ENCODE data around the gene KLHL2.
A peak's percentile ranks its signal among the peaks of the same experiment; 100 is the strongest.

KLHL2 gene

DNA sequence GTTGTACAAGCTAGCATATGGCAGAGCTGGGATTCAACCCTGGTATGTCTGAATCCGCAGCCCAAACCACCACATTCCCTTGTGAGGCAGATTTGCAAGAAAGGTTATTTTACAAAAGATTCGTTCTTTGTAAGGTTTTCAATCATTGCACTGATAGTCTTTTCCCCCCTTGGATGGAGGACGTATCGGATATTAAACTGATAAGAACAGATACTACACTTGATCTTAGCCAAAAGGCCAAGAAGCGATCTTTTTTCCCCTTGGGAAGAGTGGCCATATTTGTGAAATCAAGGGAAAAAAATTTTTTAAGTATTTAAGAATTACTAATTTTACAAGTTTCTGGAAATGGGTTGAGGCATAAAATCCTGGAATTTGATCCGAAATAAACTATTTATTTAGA lies 85.7 kb downstream of the KLHL2 start:
- H2BK5ac ChIP-seq (ENCODE audit: low read length) = no peak overlapping the region
- H3K18ac ChIP-seq (ENCODE audit: low read length) = no peak overlapping the region
- no peak overlapping the region for H3K9ac ChIP-seq (ENCODE audit: low read length)
- no peaks in the 10 kb centered on the region for H3K36me3 ChIP-seq (ENCODE audit: control insufficient read depth, insufficient read depth, low read length)
- no peak overlapping the region for H2BK120ac ChIP-seq (ENCODE audit: low read depth, low read length)
- H3K4me2 ChIP-seq (ENCODE audit: low read length) = no peak overlapping the region
- H3K27ac ChIP-seq (ENCODE audit: low read depth, low read length) = no peak overlapping the region
- H4K5ac ChIP-seq (ENCODE audit: low read length) = no peak overlapping the region
- no peak overlapping the region for H3K4ac ChIP-seq (ENCODE audit: low read depth, low read length)
- no peak overlapping the region for H2BK15ac ChIP-seq (replicated peaks; ENCODE audit: low read depth)
- no peak overlapping the region for H3K56ac ChIP-seq (ENCODE audit: low read length)
- H3K23ac ChIP-seq (ENCODE audit: low read length) = no peak overlapping the region
- no CpG with 5 or more reads among the region's 6 CpGs for WGBS (ENCODE audit: extremely low coverage, insufficient coverage, low lambda C conversion rate)
- DNase-seq = peak; percentile 85
- no peaks in the 10 kb centered on the region for H3K4me1 ChIP-seq (ENCODE audit: control insufficient read depth, low read depth, low read length)
- no peaks in the 10 kb centered on the region for H3K27me3 ChIP-seq (ENCODE audit: insufficient read depth, low read length, poor library complexity)
- no peaks in the 10 kb centered on the region for H3K79me2 ChIP-seq (ENCODE audit: control insufficient read depth, insufficient read depth, low read length)
- H3K4me3 ChIP-seq (ENCODE audit: low read length) = no peak overlapping the region
- no peak overlapping the region for H2AK5ac ChIP-seq (ENCODE audit: low read length)
- no peak overlapping the region for H4K8ac ChIP-seq (ENCODE audit: low read depth, low read length)
- H3K79me1 ChIP-seq (ENCODE audit: low read length) = no peaks in the 10 kb centered on the region

DNA sequence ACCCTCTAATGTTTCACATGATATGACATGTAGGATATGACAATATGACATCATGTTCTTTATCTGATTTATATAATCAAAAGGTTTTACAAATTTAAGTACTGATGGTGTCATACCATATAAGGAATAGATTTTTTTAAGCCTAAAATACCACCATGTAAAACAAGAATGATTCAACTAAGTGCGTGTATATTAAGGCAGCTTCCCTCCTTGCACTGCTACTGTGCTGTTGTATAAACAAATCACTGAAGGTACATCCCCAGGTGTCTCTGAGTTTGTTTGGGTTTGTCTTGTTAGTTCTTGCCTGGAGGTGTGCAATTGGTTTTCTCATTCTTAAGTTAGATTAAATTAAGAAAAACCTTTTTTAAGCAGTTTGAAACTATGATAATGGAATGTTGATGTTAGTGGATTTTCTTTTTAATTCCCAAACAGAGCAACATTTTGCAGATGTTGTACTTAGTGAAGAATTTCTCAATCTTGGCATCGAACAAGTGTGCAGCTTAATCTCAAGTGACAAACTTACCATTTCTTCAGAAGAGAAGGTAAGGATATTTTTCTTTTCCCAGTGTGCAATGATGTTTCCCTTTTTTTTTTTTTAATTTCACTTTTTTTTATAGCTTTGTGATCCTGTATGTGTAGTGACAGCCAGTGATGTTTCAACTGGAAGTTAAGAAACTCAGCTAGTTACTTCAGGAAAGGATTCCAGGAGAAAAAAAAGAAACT lies 86.7 kb downstream of the KLHL2 start:
- Histone ChIP-seq H2BK120ac (ENCODE audit: low read depth, low read length) (no peak overlapping the region), H3K27ac (ENCODE audit: low read depth, low read length) (no peak overlapping the region), H3K9ac (ENCODE audit: low read length) (no peak overlapping the region), H3K4me2 (ENCODE audit: low read length) (no peak overlapping the region), H3K79me1 (ENCODE audit: low read length) (no peaks in the 10 kb centered on the region), H4K8ac (ENCODE audit: low read depth, low read length) (no peak overlapping the region), H3K23ac (ENCODE audit: low read length) (no peak overlapping the region), H4K5ac (ENCODE audit: low read length) (no peak overlapping the region), H3K56ac (ENCODE audit: low read length) (no peak overlapping the region), H3K18ac (ENCODE audit: low read length) (no peak overlapping the region), H3K4ac (ENCODE audit: low read depth, low read length) (no peak overlapping the region), H3K79me2 (ENCODE audit: control insufficient read depth, insufficient read depth, low read length) (no peaks in the 10 kb centered on the region), H3K36me3 (ENCODE audit: control insufficient read depth, insufficient read depth, low read length) (no peaks in the 10 kb centered on the region), H2BK5ac (ENCODE audit: low read length) (no peak overlapping the region), H3K27me3 (ENCODE audit: insufficient read depth, low read length, poor library complexity) (no peaks in the 10 kb centered on the region), H2BK15ac (replicated peaks; ENCODE audit: low read depth) (no peak overlapping the region), H2AK5ac (ENCODE audit: low read length) (no peak overlapping the region), H3K4me3 (ENCODE audit: low read length) (no peak overlapping the region), H3K4me1 (ENCODE audit: control insufficient read depth, low read depth, low read length) (no peaks in the 10 kb centered on the region)
- DNase-seq = no peak
- WGBS (ENCODE audit: extremely low coverage, insufficient coverage, low lambda C conversion rate) = no CpG with 5 or more reads among the region's 2 CpGs

DNA sequence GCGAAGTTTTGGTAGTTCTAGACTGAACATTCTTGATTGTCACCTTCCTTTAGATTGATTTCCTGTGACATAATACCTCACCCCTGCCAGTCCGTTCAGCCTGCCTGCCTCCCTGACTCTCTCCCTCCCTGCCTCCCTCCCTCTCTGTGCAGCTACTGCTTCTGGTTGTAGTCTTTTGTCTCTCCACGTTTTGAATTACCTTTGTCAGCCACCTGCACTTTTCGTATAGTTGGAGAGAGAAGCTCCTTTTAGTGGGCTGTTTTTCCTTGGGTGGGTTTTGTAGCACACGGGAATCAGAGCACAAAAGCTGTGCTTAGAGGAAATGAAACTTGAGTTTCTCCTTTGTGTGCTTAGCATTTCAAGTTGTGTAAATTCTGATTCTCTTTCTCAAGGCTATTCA lies 87.5 kb downstream of the KLHL2 start:
- Histone ChIP-seq H3K36me3 (ENCODE audit: control insufficient read depth, insufficient read depth, low read length) (no peaks in the 10 kb centered on the region), H2BK15ac (replicated peaks; ENCODE audit: low read depth) (no peak overlapping the region), H3K27me3 (ENCODE audit: insufficient read depth, low read length, poor library complexity) (no peaks in the 10 kb centered on the region), H3K4me3 (ENCODE audit: low read length) (no peak overlapping the region), H3K56ac (ENCODE audit: low read length) (no peak overlapping the region), H3K4me1 (ENCODE audit: control insufficient read depth, low read depth, low read length) (no peaks in the 10 kb centered on the region), H4K5ac (ENCODE audit: low read length) (no peak overlapping the region), H2AK5ac (ENCODE audit: low read length) (no peak overlapping the region), H4K8ac (ENCODE audit: low read depth, low read length) (no peak overlapping the region), H3K9ac (ENCODE audit: low read length) (no peak overlapping the region), H2BK5ac (ENCODE audit: low read length) (no peak overlapping the region), H3K27ac (ENCODE audit: low read depth, low read length) (no peak overlapping the region), H3K23ac (ENCODE audit: low read length) (no peak overlapping the region), H3K79me2 (ENCODE audit: control insufficient read depth, insufficient read depth, low read length) (no peaks in the 10 kb centered on the region), H2BK120ac (ENCODE audit: low read depth, low read length) (no peak overlapping the region), H3K79me1 (ENCODE audit: low read length) (no peaks in the 10 kb centered on the region), H3K18ac (ENCODE audit: low read length) (no peak overlapping the region), H3K4me2 (ENCODE audit: low read length) (no peak overlapping the region), H3K4ac (ENCODE audit: low read depth, low read length) (no peak overlapping the region)
- WGBS (ENCODE audit: extremely low coverage, insufficient coverage, low lambda C conversion rate) = no CpG with 5 or more reads among the region's 5 CpGs
- no peak for DNase-seq

DNA sequence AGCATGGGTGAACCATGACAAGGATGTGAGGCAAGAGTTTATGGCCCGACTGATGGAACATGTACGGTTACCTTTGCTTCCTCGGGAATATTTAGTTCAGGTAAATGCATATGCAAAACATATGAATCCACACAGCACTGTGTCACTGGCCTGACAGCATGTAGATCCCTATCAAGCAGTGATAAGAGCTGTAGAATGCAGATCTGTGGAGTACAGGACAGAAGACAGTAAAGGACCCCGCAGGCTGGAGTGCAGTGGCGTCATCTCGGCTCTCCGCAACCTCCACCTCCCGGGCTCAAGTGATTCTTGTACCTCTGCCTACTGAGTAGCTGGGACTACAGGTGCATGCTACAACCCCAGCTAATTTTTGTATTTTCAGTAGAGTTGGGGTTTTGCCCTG lies 90.3 kb downstream of the KLHL2 start:
- Histone ChIP-seq H3K4me3 (ENCODE audit: low read length) (no peak overlapping the region), H3K23ac (ENCODE audit: low read length) (no peak overlapping the region), H3K18ac (ENCODE audit: low read length) (no peak overlapping the region), H3K4ac (ENCODE audit: low read depth, low read length) (no peak overlapping the region), H2BK15ac (replicated peaks; ENCODE audit: low read depth) (no peak overlapping the region), H3K27ac (ENCODE audit: low read depth, low read length) (no peak overlapping the region), H3K79me1 (ENCODE audit: low read length) (no peaks in the 10 kb centered on the region), H3K9ac (ENCODE audit: low read length) (no peak overlapping the region), H3K79me2 (ENCODE audit: control insufficient read depth, insufficient read depth, low read length) (no peaks in the 10 kb centered on the region), H4K8ac (ENCODE audit: low read depth, low read length) (no peak overlapping the region), H3K56ac (ENCODE audit: low read length) (no peak overlapping the region), H3K36me3 (ENCODE audit: control insufficient read depth, insufficient read depth, low read length) (no peaks in the 10 kb centered on the region), H3K4me2 (ENCODE audit: low read length) (no peak overlapping the region), H3K4me1 (ENCODE audit: control insufficient read depth, low read depth, low read length) (no peaks in the 10 kb centered on the region), H2AK5ac (ENCODE audit: low read length) (no peak overlapping the region), H2BK120ac (ENCODE audit: low read depth, low read length) (no peak overlapping the region), H3K27me3 (ENCODE audit: insufficient read depth, low read length, poor library complexity) (no peaks in the 10 kb centered on the region), H2BK5ac (ENCODE audit: low read length) (no peak overlapping the region), H4K5ac (ENCODE audit: low read length) (no peak overlapping the region)
- WGBS (ENCODE audit: extremely low coverage, insufficient coverage, low lambda C conversion rate) = no CpG with 5 or more reads among the region's 8 CpGs
- DNase-seq = no peak

DNA sequence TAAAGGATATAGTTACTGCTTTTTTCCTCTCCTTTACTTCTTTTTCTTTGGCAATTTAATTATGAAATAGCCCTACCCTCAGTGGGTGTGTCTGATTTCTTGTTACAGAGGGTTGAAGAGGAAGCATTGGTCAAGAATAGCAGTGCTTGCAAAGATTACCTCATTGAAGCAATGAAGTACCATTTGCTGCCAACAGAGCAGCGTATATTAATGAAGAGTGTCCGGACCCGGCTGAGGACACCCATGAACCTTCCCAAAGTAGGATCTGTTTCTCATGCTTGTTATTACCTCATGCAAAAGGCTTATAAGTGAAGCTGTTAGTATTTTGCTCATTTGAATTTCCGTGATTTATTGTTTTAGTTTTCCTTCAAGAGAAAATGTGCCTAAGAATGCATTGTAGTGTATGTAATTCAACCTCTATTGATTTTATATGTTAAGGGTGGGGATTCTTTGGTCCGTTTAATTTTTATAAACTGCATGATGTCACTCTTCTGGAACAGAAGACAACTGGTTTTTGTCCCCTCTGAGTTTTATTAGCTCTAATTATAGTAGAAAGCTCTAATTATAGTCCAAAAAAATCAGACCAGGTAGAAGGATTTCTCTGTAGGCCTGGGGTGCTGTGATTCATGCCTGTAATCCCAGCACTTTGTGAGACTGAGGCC lies 92.2 kb downstream of the KLHL2 start:
- WGBS (ENCODE audit: extremely low coverage, insufficient coverage, low lambda C conversion rate) = no CpG with 5 or more reads among the region's 5 CpGs
- Histone ChIP-seq H2BK5ac (ENCODE audit: low read length) (no peak overlapping the region), H3K4me2 (ENCODE audit: low read length) (no peak overlapping the region), H3K4ac (ENCODE audit: low read depth, low read length) (no peak overlapping the region), H2BK120ac (ENCODE audit: low read depth, low read length) (no peak overlapping the region), H3K79me2 (ENCODE audit: control insufficient read depth, insufficient read depth, low read length) (no peaks in the 10 kb centered on the region), H4K8ac (ENCODE audit: low read depth, low read length) (no peak overlapping the region), H3K79me1 (ENCODE audit: low read length) (no peaks in the 10 kb centered on the region), H3K27me3 (ENCODE audit: insufficient read depth, low read length, poor library complexity) (no peaks in the 10 kb centered on the region), H3K23ac (ENCODE audit: low read length) (no peak overlapping the region), H3K36me3 (ENCODE audit: control insufficient read depth, insufficient read depth, low read length) (no peaks in the 10 kb centered on the region), H3K4me1 (ENCODE audit: control insufficient read depth, low read depth, low read length) (no peaks in the 10 kb centered on the region), H2BK15ac (replicated peaks; ENCODE audit: low read depth) (no peak overlapping the region), H3K4me3 (ENCODE audit: low read length) (no peak overlapping the region), H3K56ac (ENCODE audit: low read length) (no peak overlapping the region), H3K18ac (ENCODE audit: low read length) (no peak overlapping the region), H3K27ac (ENCODE audit: low read depth, low read length) (no peak overlapping the region), H2AK5ac (ENCODE audit: low read length) (no peak overlapping the region), H3K9ac (ENCODE audit: low read length) (no peak overlapping the region), H4K5ac (ENCODE audit: low read length) (no peak overlapping the region)
- no peak for DNase-seq

DNA sequence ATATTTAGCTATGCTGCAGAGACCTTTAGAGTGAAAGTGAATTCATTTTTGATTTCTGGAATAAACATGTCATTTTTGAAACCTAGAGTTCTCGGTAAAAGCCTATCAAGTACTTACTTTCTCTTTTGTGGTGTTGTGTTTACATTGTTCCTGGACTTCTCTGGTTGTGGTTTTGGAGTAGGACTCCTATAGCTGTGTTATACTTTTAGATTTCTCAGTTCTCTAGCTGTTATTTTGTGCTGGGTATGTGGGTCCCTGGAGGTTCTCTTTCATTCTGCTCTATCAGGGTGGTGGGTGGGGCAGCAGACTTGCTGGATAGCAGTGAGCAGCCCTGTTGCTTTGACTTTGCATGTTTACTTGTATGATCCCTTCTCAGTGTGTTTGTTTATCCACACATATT lies 94.5 kb downstream of the KLHL2 start:
- Histone ChIP-seq H3K4ac (ENCODE audit: low read depth, low read length) (no peak overlapping the region), H3K56ac (ENCODE audit: low read length) (no peak overlapping the region), H4K8ac (ENCODE audit: low read depth, low read length) (no peak overlapping the region), H3K4me1 (ENCODE audit: control insufficient read depth, low read depth, low read length) (no peaks in the 10 kb centered on the region), H4K5ac (ENCODE audit: low read length) (no peak overlapping the region), H2BK5ac (ENCODE audit: low read length) (no peak overlapping the region), H3K9ac (ENCODE audit: low read length) (no peak overlapping the region), H3K4me2 (ENCODE audit: low read length) (no peak overlapping the region), H2BK120ac (ENCODE audit: low read depth, low read length) (no peak overlapping the region), H3K36me3 (ENCODE audit: control insufficient read depth, insufficient read depth, low read length) (no peaks in the 10 kb centered on the region), H3K27me3 (ENCODE audit: insufficient read depth, low read length, poor library complexity) (no peaks in the 10 kb centered on the region), H2AK5ac (ENCODE audit: low read length) (no peak overlapping the region), H3K79me2 (ENCODE audit: control insufficient read depth, insufficient read depth, low read length) (no peaks in the 10 kb centered on the region), H3K18ac (ENCODE audit: low read length) (no peak overlapping the region), H3K79me1 (ENCODE audit: low read length) (no peaks in the 10 kb centered on the region), H3K4me3 (ENCODE audit: low read length) (no peak overlapping the region), H3K23ac (ENCODE audit: low read length) (no peak overlapping the region), H2BK15ac (replicated peaks; ENCODE audit: low read depth) (no peak overlapping the region), H3K27ac (ENCODE audit: low read depth, low read length) (no peak overlapping the region)
- no peak for DNase-seq
- WGBS (ENCODE audit: extremely low coverage, insufficient coverage, low lambda C conversion rate) = no CpG with 5 or more reads among the region's 1 CpG

Data from mesendoderm (in vitro differentiated cells).